Hindlimb muscle (tissue), 1 donor: ENCODE results near the gene PON3. TPM values are rescaled to one million over a fixed set of nuclear protein-coding genes. Genes with fewer than 3 reads are reported as not detected.

Experiments used
- DNase-seq: peaks from one replicate; pipeline ENCODE4 v3.0.0-alpha.2; 2013
- polyA plus RNA-seq: library from polyadenylated mRNA; unstranded; fragments of 120-200 nt; gene quantifications from one replicate; pipeline ENCODE4 v1.2.1, GENCODE V29; 2013; ENCODE audit not compliant: insufficient read length

The PON3 gene
- polyA plus RNA-seq, 1 donor, result 5.6 TPM

GRCh38 chr7:95338832-95339231 lies 57.3 kb downstream of the PON3 start:
- no peak for DNase-seq

- no peak for DNase-seq
Measured at GRCh38 chr7:95335093-95335492, 61.1 kb downstream of the PON3 start.

GRCh38 chr7:95334447-95334846 lies 61.7 kb downstream of the PON3 start:
- DNase-seq, result no peak

GRCh38 chr7:95330961-95331337 lies 65.2 kb downstream of the PON3 start:
- no peak for DNase-seq

GRCh38 chr7:95330204-95330960 lies 65.8 kb downstream of the PON3 start:
- peak; percentile 22 for DNase-seq

- DNase-seq, result no peak
Measured at GRCh38 chr7:95327356-95327755, 68.8 kb downstream of the PON3 start.

- DNase-seq, result no peak
Measured at GRCh38 chr7:95324431-95324830, 71.7 kb downstream of the PON3 start, which contains the start of gene PON1. PON1 (minus strand) TSS chr7:95324532; CDS start chr7:95324475, 57 bp downstream.

GRCh38 chr7:95323410-95324129 lies 72.6 kb downstream of the PON3 start:
- no peak for DNase-seq

- DNase-seq, result no peak
Measured at GRCh38 chr7:95322854-95323253, 73.3 kb downstream of the PON3 start.

GRCh38 chr7:95322396-95322795 lies 73.8 kb downstream of the PON3 start:
- no peak for DNase-seq

GRCh38 chr7:95321720-95322119 lies 74.5 kb downstream of the PON3 start:
- no peak for DNase-seq

- DNase-seq, result no peak
Measured at GRCh38 chr7:95320651-95321050, 75.5 kb downstream of the PON3 start.

GRCh38 chr7:95319570-95319969 lies 76.6 kb downstream of the PON3 start:
- no peak for DNase-seq

- DNase-seq, result no peak
Measured at GRCh38 chr7:95318501-95319100, 77.6 kb downstream of the PON3 start.

GRCh38 chr7:95317966-95318365 lies 78.2 kb downstream of the PON3 start:
- DNase-seq, result no peak

- DNase-seq, result no peak
Measured at GRCh38 chr7:95317546-95317945, 78.6 kb downstream of the PON3 start.

GRCh38 chr7:95316588-95316987 lies 79.6 kb downstream of the PON3 start:
- DNase-seq, result no peak

- no peak for DNase-seq
Measured at GRCh38 chr7:95312561-95312960, 83.6 kb downstream of the PON3 start.

- no peak for DNase-seq
Measured at GRCh38 chr7:95311389-95311788, 84.8 kb downstream of the PON3 start.

- DNase-seq, result no peak
Measured at GRCh38 chr7:95309951-95310350, 86.2 kb downstream of the PON3 start.
